SK-N-SH (cell line): Measurements from ENCODE around the gene LRRC73. TPM values are rescaled to one million over a fixed set of nuclear protein-coding genes. Genes with fewer than 3 reads are reported as not detected.

Experiments used
- CTCF ChIA-PET: fragments of 300-600, 350-600 bp; formaldehyde crosslinking; extraction: SDS; loops from one replicate; lab custom pipeline; 2021; lab: Yijun Ruan, JAX
- POLR2A ChIA-PET: fragments of 350-600 bp; sonication (Branson Sonifier 250); formaldehyde crosslinking; extraction: SDS; loops from one replicate; lab custom pipeline; 2020; ENCODE audit warnings: antibody characterized with exemption, inconsistent platforms; lab: Yijun Ruan, JAX
- DNase-seq: peaks from one replicate; pipeline ENCODE4 v3.0.0; 2012
- H2AFZ ChIP-seq: fragments of 200-600 bp; sonication (generic); 2 replicates; pipeline ENCODE4 v1.8.1; 2016; ENCODE audit warnings: antibody characterized with exemption, mild to moderate bottlenecking, low read depth
- H3F3A ChIP-seq: fragments of 200-600 bp; sonication (generic); replicated peaks from 2 replicates; pipeline ENCODE3; 2016; ENCODE audit warnings: antibody characterized with exemption, mild to moderate bottlenecking; ENCODE audit not compliant: insufficient read depth
- H3K27ac ChIP-seq, 2 experiments: fragments of 200-500 bp in 1 of 2; fragments of 200-600 bp in 1 of 2; sonication (Bioruptor generic) in 1 of 2; sonication (generic), shearing (Covaris generic) in 1 of 2; 2 replicates each; pipeline versions ENCODE4 v1.5.1 to v1.6.1; 2014 to 2016; ENCODE audit warnings: low read depth in 2 of 2, inconsistent platforms in 1 of 2, low read length in 1 of 2, mild to moderate bottlenecking in 1 of 2, mixed read lengths in 1 of 2
- H3K27me3 ChIP-seq: fragments of 200-600 bp; sonication (generic), shearing (Covaris generic); 2 replicates; pipeline ENCODE4 v1.6.1; 2016; ENCODE audit warnings: mixed run types; ENCODE audit not compliant: insufficient read depth
- H3K36me3 ChIP-seq, 2 experiments: fragments of 200-500 bp in 1 of 2; fragments of 200-600 bp in 1 of 2; sonication (Bioruptor generic) in 1 of 2; sonication (generic) in 1 of 2; replicated peaks in 1 of 2; 2 replicates each; pipeline versions ENCODE3 to v1.5.1; 2014 to 2016; ENCODE audit warnings: low read length in 1 of 2, mild to moderate bottlenecking in 1 of 2; ENCODE audit not compliant: insufficient read depth in 2 of 2, control insufficient read depth in 1 of 2
- H3K4me1 ChIP-seq, 2 experiments: fragments of 200-500 bp in 1 of 2; fragments of 200-600 bp in 1 of 2; sonication (Bioruptor generic) in 1 of 2; sonication (generic), shearing (Covaris generic) in 1 of 2; 2 replicates each; pipeline versions ENCODE4 v1.5.1 to v1.6.1; 2014 to 2016; ENCODE audit warnings: low read depth in 1 of 2, low read length in 1 of 2, mixed run types in 1 of 2; ENCODE audit not compliant: insufficient read depth in 2 of 2, control insufficient read depth in 1 of 2
- H3K4me2 ChIP-seq: fragments of 200-600 bp; sonication (generic), shearing (Covaris generic); 2 replicates; pipeline ENCODE4 v1.6.1; 2017; ENCODE audit warnings: mixed run types
- H3K4me3 ChIP-seq, 2 experiments: fragments of 200-500 bp in 1 of 2; fragments of 200-600 bp in 1 of 2; sonication (Bioruptor generic) in 1 of 2; sonication (generic), shearing (Covaris generic) in 1 of 2; 2 replicates each; pipeline versions ENCODE4 v1.5.1 to v1.8.1; 2014 to 2016; ENCODE audit warnings: low read depth in 2 of 2, inconsistent platforms in 1 of 2, low read length in 1 of 2, mild to moderate bottlenecking in 1 of 2, mixed read lengths in 1 of 2, moderate library complexity in 1 of 2
- H3K79me2 ChIP-seq: fragments of 200-600 bp; sonication (generic); 2 replicates; pipeline ENCODE4 v1.8.1; 2017; ENCODE audit warnings: mild to moderate bottlenecking; ENCODE audit not compliant: insufficient read depth
- H3K9ac ChIP-seq: fragments of 200-600 bp; sonication (generic); 2 replicates; pipeline ENCODE4 v1.6.1; 2017; ENCODE audit warnings: mixed run types
- H3K9me2 ChIP-seq: fragments of 200-600 bp; sonication (generic); 2 replicates; pipeline ENCODE4 v1.6.1; 2017; ENCODE audit warnings: mixed run types
- H3K9me3 ChIP-seq: fragments of 200-600 bp; sonication (generic); 2 replicates; pipeline ENCODE4 v1.6.1; 2017; ENCODE audit warnings: mixed run types, mild to moderate bottlenecking, moderate library complexity
- H4K20me1 ChIP-seq: fragments of 200-600 bp; sonication (generic); 2 replicates; pipeline ENCODE4 v1.6.1; 2017; ENCODE audit warnings: mild to moderate bottlenecking, mixed run types; ENCODE audit not compliant: insufficient read depth
- CHD2 ChIP-seq: fragments of 150-350 bp; IDR thresholded peaks from 2 replicates; pipeline ENCODE4 v1.6.1; 2018; ENCODE audit warnings: low read length; ENCODE audit not compliant: partially characterized antibody
- EP300 ChIP-seq, 2 experiments: IDR thresholded peaks; 2 replicates each; pipeline versions ENCODE4 v1.4.0 to v1.6.1; 2012; ENCODE audit warnings: borderline replicate concordance in 1 of 2, low read depth in 1 of 2, low read length in 1 of 2
- EZH2phosphoT487 ChIP-seq: fragments of 200-600 bp; sonication (generic); IDR thresholded peaks from 2 replicates; pipeline ENCODE4 v1.6.1; 2017; ENCODE audit warnings: low read depth, mixed run types, mild to moderate bottlenecking, antibody characterized with exemption, moderate library complexity, borderline replicate concordance
- FOXM1 ChIP-seq: IDR thresholded peaks from 2 replicates; pipeline ENCODE4 v1.4.0; 2012; ENCODE audit warnings: low read depth, mild to moderate bottlenecking
- GATA2 ChIP-seq: sonication (generic); formaldehyde crosslinking; IDR thresholded peaks from 2 replicates; pipeline ENCODE4 v1.5.0; 2020; ENCODE audit warnings: mild to moderate bottlenecking, missing genetic modification reagents
- IRF3 ChIP-seq: fragments of 150-350 bp; IDR thresholded peaks from 2 replicates; pipeline ENCODE4 v1.6.1; 2016; ENCODE audit warnings: mild to moderate bottlenecking, low read depth, low read length
- MXI1 ChIP-seq: IDR thresholded peaks from 2 replicates; pipeline ENCODE4 v1.6.1; 2012; ENCODE audit warnings: mild to moderate bottlenecking, low read depth, low read length, improper control_type of control experiment
- REST ChIP-seq: IDR thresholded peaks from 2 replicates; pipeline ENCODE4 v1.6.1; 2012; ENCODE audit warnings: mild to moderate bottlenecking, low read depth, low read length, moderate library complexity
- TCF12 ChIP-seq: IDR thresholded peaks from 2 replicates; pipeline ENCODE4 v1.4.0; 2012
- TEAD4 ChIP-seq: IDR thresholded peaks from 2 replicates; pipeline ENCODE4 v1.4.0; 2012; ENCODE audit warnings: mild to moderate bottlenecking, borderline replicate concordance; ENCODE audit not compliant: insufficient read depth
- USF2 ChIP-seq: fragments of 150-350 bp; IDR thresholded peaks from 2 replicates; pipeline ENCODE4 v1.6.1; 2017; ENCODE audit warnings: antibody characterized with exemption, low read length, low read depth, borderline replicate concordance
- YY1 ChIP-seq: IDR thresholded peaks from 2 replicates; pipeline ENCODE4 v1.4.0; 2012; ENCODE audit warnings: low read depth, mild to moderate bottlenecking
- ZBTB33 ChIP-seq: IDR thresholded peaks from 2 replicates; pipeline ENCODE4 v1.4.0; 2012; ENCODE audit warnings: low read depth, borderline replicate concordance
- WGBS: methylation state at CpG from one replicate; pipeline ENCODE4 v1.1.6; 2017; ENCODE audit warnings: low lambda C conversion rate; 5-methylcytosine and 5-hydroxymethylcytosine counted together
- polyA plus RNA-seq, 3 experiments: library from polyadenylated mRNA; depleted of rRNA; stranded (reverse); fragments of >200 nt; gene quantifications; 2 replicates each; pipeline ENCODE4 v1.2.3, GENCODE V29; 2012

LRRC73 gene
- polyA plus RNA-seq, 1 of the 3 experiments (the other 2 are of a cell fraction) = 0.89 TPM

- no peak for TF ChIP-seq REST
These were observed 7.5 kb downstream of the LRRC73 start (continued) for GRCh38 chr6:43502666-43503065.

- H3K9me2 ChIP-seq = no peaks in the 10 kb centered on the region
- H3F3A ChIP-seq = no peaks in the 10 kb centered on the region
- CTCF ChIA-PET = interaction anchor here (2.2 to 22.4 kb wide), 3 partner anchors 9 to 114 kb away, joined by 8 to 382 read pairs (median 213); partner anchors contain the start of gene DLK2
- peaks cover 0 to 13% of the 10 kb centered on the region in 2 experiments; a peak in 1 of 4 replicates for H3K4me1 ChIP-seq
- WGBS = 100% methylated on average over 3 of the region's 3 CpGs
- H3K4me3 ChIP-seq = no peak overlapping the region
- no peak overlapping the region for H3K4me2 ChIP-seq
- POLR2A ChIA-PET = interaction anchor here (1.7 kb wide), 1 partner anchor 9 kb away, joined by 5 read pairs; the partner anchor contains the start of gene LRRC73
- H3K79me2 ChIP-seq = no peaks in the 10 kb centered on the region
- TF ChIP-seq TCF12 (no peak), REST (no peak), ZBTB33 (no peak), FOXM1 (no peak), EZH2phosphoT487 (no peak), YY1 (no peak), CHD2 (no peak), USF2 (no peak), MXI1 (no peak), GATA2 (CRISPR knock-in tag) (no peak), TEAD4 (no peak), IRF3 (no peak), EP300 (IDR thresholded peaks at IDR 0.05; ENCODE audit: borderline replicate concordance in 1 of 2, low read depth in 1 of 2, low read length in 1 of 2) (no peak)
- TF ChIP-seq, all 33 proteins: peak for 0
- Histone ChIP-seq H3K27me3 (no peaks in the 10 kb centered on the region), H3K36me3 (peaks cover 14 to 57% of the 10 kb centered on the region in 2 experiments), H2AFZ (no peak overlapping the region), H3K9me3 (no peaks in the 10 kb centered on the region), H3K9ac (no peak overlapping the region), H3K27ac (no peak overlapping the region), H4K20me1 (no peaks in the 10 kb centered on the region)
- no peak for DNase-seq
These were observed 9.2 kb downstream of the LRRC73 start for GRCh38 chr6:43500921-43501320.
